HG03571 (cell line): Measurements from ENCODE around the gene TMEM205.
"Not testable (repeated sequence)": the region's sequence is repeated elsewhere in the genome, so short reads cannot be mapped to it uniquely, and the experiment has no call there.

Source experiments
- ATAC-seq: cut with Tn5 transposase; IDR thresholded peaks from one replicate; pipeline ENCODE4 v1.9.1; 2021; ENCODE audit not compliant: unreplicated experiment

Gene TMEM205

GRCh38 chr19:11373166-11373884 is 27.3 kb upstream of the TMEM205 start:
- ATAC-seq, result no peak

DNA sequence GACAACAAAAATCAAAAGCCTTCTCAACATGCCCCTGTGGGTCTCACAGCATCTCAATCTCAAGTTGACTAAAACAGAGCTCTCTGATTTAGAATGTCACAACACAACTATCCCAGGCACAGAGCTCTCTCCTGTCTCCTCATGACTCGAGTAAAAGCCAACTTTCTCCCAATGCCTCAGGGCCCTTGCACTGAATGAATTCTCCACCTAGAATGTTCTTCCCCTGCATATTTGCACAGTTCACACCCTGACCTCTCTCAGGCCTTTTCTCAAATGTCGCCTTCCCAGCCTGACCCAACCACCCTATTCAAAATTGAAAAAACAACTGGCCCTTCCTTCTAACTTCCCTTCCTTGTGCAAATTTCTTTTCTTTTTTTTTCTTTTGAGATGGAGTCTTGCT is 24.7 kb upstream of the TMEM205 start:
- ATAC-seq, result no peak

- ATAC-seq, result no peak
These were observed 21.5 kb upstream of the TMEM205 start for GRCh38 chr19:11367528-11367927.

DNA sequence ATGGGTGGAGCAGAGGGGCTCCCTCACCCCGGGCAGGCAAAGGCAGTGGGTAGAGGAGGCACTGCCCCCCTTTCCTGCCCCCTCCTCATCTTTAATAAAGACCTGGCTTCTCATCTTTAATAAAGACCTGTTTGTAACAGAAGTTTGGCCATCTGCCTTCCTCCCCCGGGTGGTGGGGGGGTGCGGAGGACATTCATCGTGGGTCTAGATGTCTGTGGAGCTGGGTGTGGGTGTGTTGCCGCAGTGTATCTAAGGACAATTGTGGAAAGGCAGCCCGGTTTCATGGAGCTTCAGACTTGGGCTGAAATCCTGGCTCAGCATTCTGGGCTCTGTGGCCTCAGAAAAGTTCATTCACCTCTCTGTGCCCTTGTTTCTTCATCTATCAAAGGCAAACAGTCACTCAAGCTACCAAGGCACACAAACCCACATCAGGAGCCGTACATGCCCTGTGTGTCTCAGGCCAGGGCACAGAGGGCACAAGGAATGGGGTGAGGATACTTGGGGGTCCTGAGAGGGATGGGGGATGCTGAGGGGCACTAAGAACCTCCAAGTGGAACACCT is 19.6 kb upstream of the TMEM205 start:
- no peak for ATAC-seq

GRCh38 chr19:11364935-11365334 is 18.9 kb upstream of the TMEM205 start:
- no peak for ATAC-seq

- no peak for ATAC-seq
These were observed 18.3 kb upstream of the TMEM205 start for GRCh38 chr19:11364296-11364904.

- no peak for ATAC-seq
These were observed 17.8 kb upstream of the TMEM205 start for GRCh38 chr19:11363881-11364280.

DNA sequence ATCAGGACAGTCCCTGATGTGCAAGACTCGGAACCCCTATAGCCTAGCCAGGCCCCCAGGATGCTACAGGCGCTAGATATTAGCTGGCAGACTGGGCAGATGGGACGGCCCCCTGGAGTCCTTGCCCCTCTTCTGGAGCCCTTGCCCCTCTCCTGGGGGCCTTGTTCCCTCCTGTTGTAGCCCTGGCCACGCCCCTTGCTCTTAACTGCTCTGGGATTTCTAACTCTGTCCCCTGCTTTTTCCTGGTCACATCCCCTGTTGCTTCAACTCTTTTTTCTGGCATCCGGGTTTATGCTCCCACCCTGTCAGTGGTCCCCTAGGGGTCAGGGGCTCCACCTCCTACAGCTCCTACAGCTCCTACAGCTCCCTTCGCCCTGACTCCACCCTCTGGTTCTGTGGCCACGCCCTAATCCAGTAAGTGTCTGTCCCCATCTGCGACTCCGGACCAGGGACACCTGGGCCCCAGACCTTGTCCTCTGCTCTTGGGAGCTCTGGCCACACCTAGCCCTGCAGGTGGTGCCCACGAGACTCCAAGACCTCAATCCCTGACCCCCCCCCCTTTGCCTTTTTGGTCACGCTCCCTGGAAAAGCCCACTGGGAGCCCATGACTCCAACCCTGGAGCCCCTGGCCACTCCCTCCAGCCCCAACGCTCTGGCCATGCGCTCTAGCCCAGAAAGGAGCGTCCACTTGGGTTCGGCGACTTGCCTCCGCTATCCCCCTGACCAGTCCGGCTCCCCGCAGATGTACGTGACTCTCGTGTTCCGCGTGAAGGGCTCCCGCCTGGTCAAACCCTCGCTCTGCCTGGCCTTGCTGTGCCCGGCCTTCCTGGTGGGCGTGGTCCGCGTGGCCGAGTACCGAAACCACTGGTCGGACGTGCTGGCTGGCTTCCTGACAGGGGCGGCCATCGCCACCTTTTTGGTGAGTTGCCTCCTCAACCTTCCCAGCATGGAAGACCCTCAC is 16.0 kb upstream of the TMEM205 start:
- no peak for ATAC-seq

DNA sequence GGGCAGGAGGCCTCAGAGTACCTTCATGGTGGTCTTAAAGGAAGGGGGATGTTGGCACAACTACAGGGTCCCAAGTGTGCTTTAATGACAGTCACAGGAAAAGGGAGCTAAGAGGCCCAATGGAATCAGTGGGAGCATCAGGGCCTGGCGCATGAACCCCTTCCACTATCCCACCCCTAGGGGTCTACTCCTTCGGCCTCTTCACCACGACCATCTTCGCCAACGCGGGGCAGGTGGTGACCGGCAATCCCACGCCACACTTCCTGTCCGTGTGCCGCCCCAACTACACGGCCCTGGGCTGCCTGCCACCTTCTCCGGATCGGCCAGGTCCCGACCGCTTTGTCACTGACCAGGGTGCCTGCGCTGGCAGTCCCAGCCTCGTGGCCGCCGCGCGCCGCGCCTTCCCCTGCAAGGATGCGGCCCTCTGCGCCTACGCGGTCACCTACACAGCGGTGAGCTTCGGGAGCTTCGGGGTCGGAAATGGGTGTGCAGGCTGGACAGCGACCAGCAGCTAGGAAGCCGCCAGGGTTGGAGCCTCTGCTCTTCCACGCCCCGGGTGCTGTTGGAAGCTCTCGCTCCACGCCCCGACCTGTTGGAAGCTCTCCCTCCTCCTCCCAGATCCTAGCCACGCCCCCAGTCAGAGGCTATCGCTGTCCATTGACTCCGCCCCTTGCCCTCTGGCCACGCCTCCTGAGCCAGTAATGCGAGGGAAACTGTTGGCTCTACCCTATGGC is 15.1 kb upstream of the TMEM205 start:
- ATAC-seq, result no peak

DNA sequence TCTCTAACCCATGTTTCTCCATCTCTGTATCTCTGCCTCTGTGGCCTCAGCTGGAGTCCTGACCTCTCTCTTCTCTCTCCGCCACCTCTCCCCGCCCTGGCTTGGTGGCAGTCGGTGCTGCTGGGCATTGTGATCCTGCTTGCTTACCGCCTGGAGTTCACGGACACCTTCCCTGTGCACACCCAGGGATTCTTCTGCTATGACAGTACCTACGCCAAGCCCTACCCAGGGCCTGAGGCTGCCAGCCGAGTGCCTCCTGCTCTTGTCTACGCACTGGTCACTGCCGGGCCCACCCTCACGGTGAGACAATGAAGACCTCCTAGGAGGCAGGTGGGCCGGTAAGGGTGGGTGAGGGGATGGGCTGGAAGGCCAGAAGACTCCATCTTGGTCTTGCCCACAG is 13.4 kb upstream of the TMEM205 start:
- no peak for ATAC-seq

GRCh38 chr19:11356676-11357550 is 10.8 kb upstream of the TMEM205 start:
- no peak for ATAC-seq

DNA sequence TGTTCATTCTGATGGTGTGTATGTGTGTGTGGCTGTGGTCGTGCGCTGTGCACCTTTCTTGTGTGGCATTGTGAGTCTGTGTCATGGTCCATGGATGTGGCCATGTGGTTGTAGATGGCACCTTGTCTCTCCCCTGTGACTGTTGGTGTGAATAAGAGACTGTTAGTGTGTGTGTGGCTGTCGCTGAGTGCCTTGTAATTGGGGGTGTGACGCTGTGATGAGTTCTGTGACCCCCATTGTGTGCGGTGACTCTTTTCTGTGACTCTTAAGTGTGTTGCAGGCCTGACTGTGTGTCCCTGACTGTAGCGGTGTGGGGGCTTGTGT is 10.0 kb upstream of the TMEM205 start:
- no peak for ATAC-seq

- no peak for ATAC-seq
These were observed 9.3 kb upstream of the TMEM205 start, which contains the start of gene PLPPR2 for GRCh38 chr19:11355160-11356073. PLPPR2 (plus strand) TSS chr19:11355432; CDS start chr19:11357674, 2,242 bp downstream.

GRCh38 chr19:11354102-11354501 is 8.0 kb upstream of the TMEM205 start:
- ATAC-seq, result not testable (repeated sequence)

DNA sequence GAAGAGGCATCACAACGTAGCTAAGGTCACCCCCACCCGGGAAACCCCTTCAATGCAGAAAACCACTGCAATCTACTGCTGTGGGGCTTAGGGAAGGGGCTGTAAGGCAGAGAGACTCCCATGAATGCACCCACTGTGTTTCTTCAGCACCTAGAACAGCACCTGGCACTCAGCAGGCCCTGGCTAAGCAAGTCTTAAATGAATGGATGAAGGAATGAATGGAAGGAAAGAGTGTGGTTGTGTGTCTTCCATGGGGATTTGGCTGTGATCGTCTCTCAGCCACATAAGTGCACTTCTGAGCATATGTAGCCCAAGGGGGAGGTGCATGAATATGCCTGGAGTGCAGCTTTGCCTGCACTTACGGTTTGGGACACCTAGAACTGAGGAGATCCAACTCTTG is 3.1 kb upstream of the TMEM205 start:
- no peak for ATAC-seq

GRCh38 chr19:11347546-11348039 is 1.5 kb upstream of the TMEM205 start:
- ATAC-seq, result no peak

DNA sequence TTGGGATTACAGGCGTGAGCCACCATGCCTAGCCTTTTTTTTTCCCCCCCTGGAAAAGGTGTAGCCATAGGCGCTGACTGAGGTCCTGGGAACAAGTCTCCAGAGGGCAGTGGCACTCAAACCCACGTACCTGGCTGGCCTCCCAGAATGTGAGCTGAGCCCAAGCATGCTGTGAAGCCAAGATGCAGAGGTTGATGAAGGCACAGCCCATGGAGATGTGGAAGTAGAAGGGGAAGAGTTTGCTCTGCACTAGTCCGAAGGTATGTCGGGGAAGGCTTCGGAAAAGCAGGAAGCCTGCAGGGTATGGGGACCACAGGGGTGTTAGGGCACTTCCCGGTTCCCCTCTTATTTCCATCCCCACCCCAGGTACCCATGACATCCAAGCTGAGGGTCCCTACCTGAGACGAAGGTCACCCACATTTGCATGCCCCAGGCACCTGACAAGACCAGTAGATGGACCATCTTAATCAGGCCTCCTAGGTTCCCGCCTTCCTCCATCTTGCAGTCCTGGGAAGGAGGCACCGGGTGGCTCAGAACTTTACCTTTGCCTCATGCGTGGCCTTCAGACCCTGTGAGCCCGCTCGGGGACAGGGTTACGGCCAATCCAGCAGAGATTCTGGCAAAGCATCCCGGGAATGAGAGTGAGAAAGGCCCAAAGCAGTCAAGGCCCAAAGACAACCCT is 805 bp downstream of the TMEM205 start:
- ATAC-seq, result no peak

DNA sequence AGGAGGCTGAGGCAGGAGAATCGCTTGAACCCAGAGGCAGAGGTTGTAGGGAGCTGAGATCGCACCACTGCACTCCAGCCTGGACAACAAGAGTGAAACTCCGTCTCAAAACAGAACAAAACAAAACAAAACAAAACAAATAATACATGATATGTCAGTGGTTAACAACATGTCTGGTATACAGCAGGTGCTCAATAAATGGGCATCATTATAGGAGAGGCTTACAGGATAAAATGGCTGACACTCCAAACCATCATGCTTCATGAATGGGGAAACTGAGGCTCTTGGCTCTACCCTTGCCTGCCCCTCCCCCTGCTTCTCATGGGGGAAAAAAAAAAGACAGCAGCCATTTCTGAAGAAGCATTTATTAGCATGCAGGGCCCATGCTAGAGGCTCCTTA is 3.6 kb downstream of the TMEM205 start:
- ATAC-seq, result no peak
